Activated CD4-positive, alpha-beta T cell treated with anti-CD3 and anti-CD28 coated beads for 36 hours (primary cell): ENCODE results near the gene THSD7B. TPM values are rescaled to one million over a fixed set of nuclear protein-coding genes. Genes with fewer than 3 reads are reported as not detected.

ENCODE experiments used
- ATAC-seq: fragments of 200-7000 bp; cut with Tn5 transposase; one replicate; pipeline ENCODE4 v1.10.0; 2021; ENCODE audit warnings: mild to moderate bottlenecking, moderate library complexity
- CTCF ChIA-PET: fragments of 350-600 bp; sonication (Branson Sonifier 250); formaldehyde crosslinking; loops from one replicate; lab custom pipeline; 2021; ENCODE audit warnings: antibody characterized with exemption; lab: Charles Lee
- POLR2A ChIA-PET: fragments of 350-600 bp; sonication (Branson Sonifier 250); formaldehyde crosslinking; loops from one replicate; lab custom pipeline; 2021; ENCODE audit warnings: antibody characterized with exemption, inconsistent platforms; lab: Charles Lee
- DNase-seq: peaks from one replicate; pipeline ENCODE4 v3.0.0-alpha.2; 2020
- H3K27ac Mint-ChIP-seq: one replicate; pipeline ENCODE4 v1.8.0; 2021; ENCODE audit warnings: mixed read lengths
- H3K27me3 Mint-ChIP-seq: one replicate; pipeline ENCODE4 v1.8.0; 2021; ENCODE audit warnings: mixed read lengths
- H3K36me3 Mint-ChIP-seq: one replicate; pipeline ENCODE4 v1.8.0; 2021; ENCODE audit warnings: low read depth, mixed read lengths
- H3K4me1 Mint-ChIP-seq: one replicate; pipeline ENCODE4 v1.8.0; 2021; ENCODE audit warnings: mixed read lengths
- H3K4me3 Mint-ChIP-seq: one replicate; pipeline ENCODE4 v1.8.0; 2021; ENCODE audit warnings: mild to moderate bottlenecking, moderate library complexity, mixed read lengths
- H3K9me3 Mint-ChIP-seq: one replicate; pipeline ENCODE4 v1.8.0; 2021; ENCODE audit warnings: low read depth, mixed read lengths
- intact Hi-C, 2 experiments: fragments of 100-400 bp; cut with DNase I in 1 of 2; cut with micrococcal nuclease in 1 of 2; formaldehyde crosslinking; loops; one replicate each; pipeline versions ENCODE4 v1.14.2 to v1.15.1; 2022 to 2024; cut with DNase I, micrococcal nuclease
- total RNA-seq, 2 experiments: library from RNA; stranded (reverse); gene quantifications; one replicate each; pipeline ENCODE4 v1.2.3, GENCODE V29; 2021

The THSD7B gene
- total RNA-seq, 2 experiments from 2014 or later: not detected

DNA sequence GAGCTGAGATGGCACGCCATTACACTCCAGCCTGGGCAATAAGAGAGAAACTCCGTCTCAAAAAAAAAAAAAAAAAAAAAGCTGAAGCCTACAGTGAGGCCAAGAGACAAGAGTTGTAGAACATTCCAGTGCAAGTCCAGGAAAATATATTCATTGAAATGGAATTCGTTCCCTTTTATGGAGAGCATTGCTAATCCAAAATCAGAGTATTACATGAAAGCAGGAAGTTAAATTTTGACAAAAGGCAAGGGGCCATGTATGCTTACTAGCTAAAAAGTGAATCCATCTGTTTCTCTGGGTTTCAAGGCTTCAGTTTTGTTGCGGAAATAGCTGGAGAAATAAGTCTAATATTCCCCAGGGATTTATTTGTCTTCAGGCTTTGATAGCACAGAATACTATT is 471.7 kb downstream of the THSD7B start:
- no peak for DNase-seq
- ChIA-PET POLR2A (no interaction called here), CTCF (no interaction called here)
- H3K9me3 Mint-ChIP-seq: no peaks in the 10 kb centered on the region
- no peaks in the 10 kb centered on the region for H3K27me3 Mint-ChIP-seq
- no peak for ATAC-seq
- no peaks in the 10 kb centered on the region for H3K4me1 Mint-ChIP-seq
- no peak overlapping the region for H3K4me3 Mint-ChIP-seq
- H3K27ac Mint-ChIP-seq: no peak overlapping the region
- intact Hi-C loops: loop anchor here in 1 of 2 experiments (10.0 kb wide), 1 partner anchor 598 kb away; no protein-coding TSS in a partner anchor
- H3K36me3 Mint-ChIP-seq: no peaks in the 10 kb centered on the region

- Mint-ChIP-seq H3K4me3 (no peak overlapping the region), H3K4me1 (no peaks in the 10 kb centered on the region), H3K27me3 (no peaks in the 10 kb centered on the region), H3K36me3 (no peaks in the 10 kb centered on the region), H3K27ac (no peak overlapping the region), H3K9me3 (no peaks in the 10 kb centered on the region)
- intact Hi-C loops: loop anchor here in 1 of 2 experiments (10.0 kb wide), 1 partner anchor 597 kb away; no protein-coding TSS in a partner anchor
- ChIA-PET POLR2A (no interaction called here), CTCF (interaction anchor here (1.5 kb wide), 1 partner anchor 13 kb away, joined by 3 read pairs; no protein-coding TSS in a partner anchor)
- ATAC-seq (no peak), DNase-seq (no peak)
Observed at GRCh38 chr2:137238065-137238464, 472.7 kb downstream of the THSD7B start.

DNA sequence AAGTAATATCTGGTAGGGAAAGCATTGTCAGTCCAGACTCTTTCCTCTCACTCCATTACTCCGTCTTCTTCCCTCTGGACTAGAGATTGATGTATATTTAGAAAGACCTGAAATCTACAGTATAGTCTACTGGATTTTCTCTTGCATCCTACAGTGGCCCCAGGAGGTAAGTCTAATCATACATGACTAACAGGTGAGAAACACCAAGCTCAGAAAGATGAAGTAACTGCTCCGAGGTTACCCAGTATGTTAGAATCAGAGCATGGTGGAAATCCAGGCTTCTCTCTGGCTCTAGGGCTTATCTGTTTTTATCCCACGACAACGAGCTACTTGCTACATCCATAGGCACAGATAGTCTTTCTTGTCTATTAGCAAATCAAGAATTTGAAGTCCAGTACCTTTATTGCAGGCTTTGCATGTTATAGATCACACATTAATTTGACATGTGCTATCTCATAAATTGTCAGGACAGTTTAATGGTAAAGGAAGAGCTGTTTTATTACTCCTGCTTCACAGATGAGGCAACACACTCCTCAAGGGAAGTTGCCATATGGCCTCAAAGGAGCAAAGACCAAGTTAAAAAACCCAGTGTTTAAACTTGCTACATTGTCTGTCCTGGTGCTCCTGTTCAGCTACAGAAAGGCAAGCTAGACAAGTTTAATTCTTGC is 484.3 kb downstream of the THSD7B start:
- H3K27me3 Mint-ChIP-seq: no peaks in the 10 kb centered on the region
- ATAC-seq (no peak), DNase-seq (no peak)
- CTCF ChIA-PET: no interaction called here
- intact Hi-C loops: no loop called here
- H3K9me3 Mint-ChIP-seq: no peaks in the 10 kb centered on the region
- H3K4me3 Mint-ChIP-seq: no peak overlapping the region
- no peak overlapping the region for H3K27ac Mint-ChIP-seq
- H3K36me3 Mint-ChIP-seq: no peaks in the 10 kb centered on the region
- POLR2A ChIA-PET: no interaction called here
- H3K4me1 Mint-ChIP-seq: no peaks in the 10 kb centered on the region

- ATAC-seq (no peak), DNase-seq (no peak)
- intact Hi-C loops: no loop called here
- no peaks in the 10 kb centered on the region for H3K9me3 Mint-ChIP-seq
- H3K36me3 Mint-ChIP-seq: no peaks in the 10 kb centered on the region
- no peak overlapping the region for H3K27ac Mint-ChIP-seq
- H3K4me1 Mint-ChIP-seq: no peaks in the 10 kb centered on the region
- H3K4me3 Mint-ChIP-seq: no peak overlapping the region
- ChIA-PET CTCF (no interaction called here), POLR2A (no interaction called here)
- no peaks in the 10 kb centered on the region for H3K27me3 Mint-ChIP-seq
Observed at GRCh38 chr2:137250401-137250800, 485.1 kb downstream of the THSD7B start.

GRCh38 chr2:137251045-137251444 is 485.7 kb downstream of the THSD7B start:
- Mint-ChIP-seq H3K36me3 (no peaks in the 10 kb centered on the region), H3K27ac (no peak overlapping the region), H3K4me1 (no peaks in the 10 kb centered on the region), H3K4me3 (no peak overlapping the region), H3K9me3 (no peaks in the 10 kb centered on the region), H3K27me3 (no peaks in the 10 kb centered on the region)
- CTCF ChIA-PET: no interaction called here
- intact Hi-C loops: no loop called here
- DNase-seq (no peak), ATAC-seq (no peak)
- POLR2A ChIA-PET: no interaction called here

DNA sequence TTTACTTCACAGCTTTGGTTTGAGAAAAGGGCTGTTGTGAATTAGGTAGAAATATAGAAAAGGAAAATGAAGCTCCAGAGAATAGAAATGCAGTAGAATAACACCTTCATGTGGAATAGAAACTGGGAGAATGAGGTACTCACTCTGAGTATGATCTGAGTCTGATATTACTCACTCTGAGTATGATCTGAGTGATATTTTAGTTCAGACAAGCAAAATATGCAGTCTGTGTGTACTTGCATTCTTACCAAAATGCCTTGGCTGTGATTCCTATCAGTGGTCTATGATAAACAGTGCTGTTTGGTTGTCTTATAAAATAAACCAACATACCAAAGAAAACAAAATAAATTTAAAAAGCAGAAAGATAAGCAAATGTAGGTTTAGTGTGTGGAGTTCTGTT is 487.6 kb downstream of the THSD7B start:
- Mint-ChIP-seq H3K4me3 (no peak overlapping the region), H3K27ac (no peak overlapping the region), H3K27me3 (no peaks in the 10 kb centered on the region), H3K36me3 (no peaks in the 10 kb centered on the region), H3K9me3 (no peaks in the 10 kb centered on the region), H3K4me1 (no peaks in the 10 kb centered on the region)
- intact Hi-C loops: no loop called here
- DNase-seq: no peak
- POLR2A ChIA-PET: no interaction called here
- CTCF ChIA-PET: no interaction called here
- ATAC-seq: no peak

DNA sequence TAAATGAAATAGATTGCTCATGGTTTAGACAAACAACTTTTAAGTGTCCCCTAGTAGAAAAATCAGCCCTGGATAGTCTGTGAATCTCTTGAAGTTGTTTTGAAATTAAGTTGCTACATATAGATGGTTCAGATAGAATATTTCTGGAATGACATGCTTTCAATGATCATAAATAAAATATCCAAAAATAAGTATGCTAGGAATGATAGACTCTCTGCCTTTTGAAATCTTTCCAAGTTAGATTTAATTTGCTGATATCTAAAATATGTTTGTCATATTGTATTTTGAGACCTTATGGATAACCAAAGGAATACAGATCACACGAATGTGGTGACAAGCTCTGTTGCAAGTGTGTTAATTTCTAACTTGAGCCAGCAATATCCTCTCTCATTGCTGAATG is 488.7 kb downstream of the THSD7B start:
- no peak for ATAC-seq
- H3K4me1 Mint-ChIP-seq: no peaks in the 10 kb centered on the region
- intact Hi-C loops: no loop called here
- H3K36me3 Mint-ChIP-seq: no peaks in the 10 kb centered on the region
- no peak overlapping the region for H3K4me3 Mint-ChIP-seq
- H3K27me3 Mint-ChIP-seq: no peaks in the 10 kb centered on the region
- no peak overlapping the region for H3K27ac Mint-ChIP-seq
- CTCF ChIA-PET: no interaction called here
- DNase-seq: no peak
- H3K9me3 Mint-ChIP-seq: no peaks in the 10 kb centered on the region
- POLR2A ChIA-PET: no interaction called here

- ATAC-seq (no peak), DNase-seq (no peak)
- Mint-ChIP-seq H3K9me3 (no peaks in the 10 kb centered on the region), H3K4me1 (no peaks in the 10 kb centered on the region), H3K27ac (no peak overlapping the region), H3K36me3 (no peaks in the 10 kb centered on the region), H3K4me3 (no peak overlapping the region), H3K27me3 (no peaks in the 10 kb centered on the region)
- ChIA-PET POLR2A (no interaction called here), CTCF (no interaction called here)
- intact Hi-C loops: no loop called here
Observed at GRCh38 chr2:137255345-137255744, 490.0 kb downstream of the THSD7B start.

- no peak overlapping the region for H3K27ac Mint-ChIP-seq
- intact Hi-C loops: no loop called here
- H3K4me1 Mint-ChIP-seq: no peaks in the 10 kb centered on the region
- no peaks in the 10 kb centered on the region for H3K36me3 Mint-ChIP-seq
- ChIA-PET POLR2A (no interaction called here), CTCF (no interaction called here)
- no peaks in the 10 kb centered on the region for H3K9me3 Mint-ChIP-seq
- ATAC-seq: no peak
- H3K27me3 Mint-ChIP-seq: no peaks in the 10 kb centered on the region
- DNase-seq: no peak
- no peak overlapping the region for H3K4me3 Mint-ChIP-seq
Observed at GRCh38 chr2:137255990-137256389, 490.6 kb downstream of the THSD7B start.

- H3K4me3 Mint-ChIP-seq: no peak overlapping the region
- no peaks in the 10 kb centered on the region for H3K36me3 Mint-ChIP-seq
- CTCF ChIA-PET: no interaction called here
- intact Hi-C loops: no loop called here
- no peak for DNase-seq
- H3K27me3 Mint-ChIP-seq: no peaks in the 10 kb centered on the region
- ATAC-seq: no peak
- no peaks in the 10 kb centered on the region for H3K4me1 Mint-ChIP-seq
- POLR2A ChIA-PET: no interaction called here
- H3K9me3 Mint-ChIP-seq: no peaks in the 10 kb centered on the region
- no peak overlapping the region for H3K27ac Mint-ChIP-seq
Observed at GRCh38 chr2:137261881-137262585, 496.7 kb downstream of the THSD7B start.

DNA sequence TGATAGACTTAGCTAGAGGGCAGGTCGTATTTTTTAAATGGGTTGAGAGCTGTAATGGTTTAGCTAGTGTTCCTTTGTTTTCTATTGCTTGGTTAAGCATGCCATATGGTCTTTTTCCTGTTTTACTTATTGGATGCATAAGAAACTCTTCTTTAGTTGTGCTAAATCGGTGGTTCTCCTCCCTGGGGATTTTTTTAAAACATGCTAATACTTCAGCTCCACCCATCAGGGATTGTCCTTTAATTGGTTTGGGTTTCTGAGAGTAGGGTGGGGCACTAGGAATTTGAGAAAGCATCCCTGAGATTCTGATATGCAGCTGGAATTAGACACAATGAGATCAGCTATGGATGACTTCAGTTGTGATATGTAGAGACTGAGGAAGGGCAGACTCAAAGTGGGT is 497.2 kb downstream of the THSD7B start:
- intact Hi-C loops: no loop called here
- no peak for ATAC-seq
- H3K36me3 Mint-ChIP-seq: no peaks in the 10 kb centered on the region
- no peak overlapping the region for H3K27ac Mint-ChIP-seq
- H3K4me1 Mint-ChIP-seq: no peaks in the 10 kb centered on the region
- ChIA-PET POLR2A (no interaction called here), CTCF (no interaction called here)
- H3K9me3 Mint-ChIP-seq: no peaks in the 10 kb centered on the region
- no peaks in the 10 kb centered on the region for H3K27me3 Mint-ChIP-seq
- DNase-seq: no peak
- no peak overlapping the region for H3K4me3 Mint-ChIP-seq

DNA sequence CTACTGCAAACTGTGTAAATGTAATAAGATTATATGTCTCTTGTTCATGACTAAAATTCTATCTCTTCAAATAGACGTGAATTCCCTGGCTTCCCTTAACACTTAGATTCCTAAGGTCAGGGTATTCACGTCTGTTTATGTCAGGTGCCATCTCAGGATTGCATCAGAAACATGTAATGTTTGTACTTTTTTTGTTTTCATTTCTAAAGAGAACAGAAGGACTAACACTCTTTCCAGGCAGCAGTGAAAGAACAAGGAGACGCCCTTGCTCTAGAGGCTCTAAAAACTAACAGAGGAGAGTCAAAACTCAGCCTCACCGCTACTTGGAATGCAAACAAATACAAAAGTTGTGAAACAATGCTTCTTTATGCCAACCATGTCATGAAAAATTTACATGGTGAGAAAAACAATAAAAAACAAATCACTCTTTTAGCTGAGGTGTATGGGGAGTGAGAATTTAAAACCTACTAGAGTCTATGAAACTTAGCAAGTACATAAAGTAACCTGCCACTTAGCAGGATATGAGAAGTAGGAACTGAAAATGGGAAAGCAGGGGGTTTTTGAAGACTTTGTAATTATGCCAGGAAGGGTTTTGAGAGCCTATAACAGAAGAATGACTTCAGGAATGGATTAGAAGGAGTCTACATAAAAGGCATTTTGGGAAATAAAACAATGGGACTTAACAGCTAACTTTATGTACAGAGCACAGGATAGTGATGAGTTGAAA is 522.7 kb downstream of the THSD7B start:
- Mint-ChIP-seq H3K36me3 (no peaks in the 10 kb centered on the region), H3K9me3 (peaks cover 3% of the 10 kb centered on the region), H3K4me3 (no peak overlapping the region), H3K4me1 (no peaks in the 10 kb centered on the region), H3K27ac (no peak overlapping the region), H3K27me3 (no peaks in the 10 kb centered on the region)
- ATAC-seq: no peak
- no peak for DNase-seq
- intact Hi-C loops: no loop called here
- ChIA-PET POLR2A (no interaction called here), CTCF (no interaction called here)
